Activated naive CD8-positive, alpha-beta T cell treated with anti-CD3 and anti-CD28 coated beads, Interleukin-2, amount 50 U/mL, for 24 hours (primary cell): Measurements from ENCODE around the gene SCIN.
"Not testable (repeated sequence)": the region's sequence is repeated elsewhere in the genome, so short reads cannot be mapped to it uniquely, and the experiment has no call there.

Experiments
- ATAC-seq: fragments of 150-1000 bp; cut with Tn5 transposase; one replicate; pipeline ENCODE4 v1.10.0; 2021
- DNase-seq: peaks from one replicate; pipeline ENCODE4 v3.0.0; 2021
- H3K27ac Mint-ChIP-seq: one replicate; pipeline ENCODE4 v1.8.0; 2021; ENCODE audit warnings: mild to moderate bottlenecking, mixed read lengths
- H3K27me3 Mint-ChIP-seq: one replicate; pipeline ENCODE4 v1.8.0; 2021; ENCODE audit warnings: mixed read lengths
- H3K36me3 Mint-ChIP-seq: one replicate; pipeline ENCODE4 v1.8.0; 2021; ENCODE audit warnings: low read depth, mixed read lengths
- H3K4me1 Mint-ChIP-seq: one replicate; pipeline ENCODE4 v1.8.0; 2021; ENCODE audit warnings: mixed read lengths
- H3K4me3 Mint-ChIP-seq: one replicate; pipeline ENCODE4 v1.8.0; 2021; ENCODE audit warnings: mild to moderate bottlenecking, moderate library complexity, mixed read lengths
- H3K9me3 Mint-ChIP-seq: one replicate; pipeline ENCODE4 v1.8.0; 2021; ENCODE audit warnings: mixed read lengths

SCIN gene

GRCh38 chr7:12554872-12555271 lies 15.6 kb upstream of the SCIN start:
- Mint-ChIP-seq H3K27ac (no peak overlapping the region), H3K36me3 (no peaks in the 10 kb centered on the region), H3K4me3 (no peak overlapping the region), H3K9me3 (peaks cover 4% of the 10 kb centered on the region), H3K4me1 (no peaks in the 10 kb centered on the region), H3K27me3 (no peaks in the 10 kb centered on the region)
- ATAC-seq: no peak
- no peak for DNase-seq

- not testable (repeated sequence) for H3K27ac Mint-ChIP-seq, H3K27me3 Mint-ChIP-seq, H3K4me1 Mint-ChIP-seq, DNase-seq, H3K4me3 Mint-ChIP-seq, H3K36me3 Mint-ChIP-seq, ATAC-seq, H3K9me3 Mint-ChIP-seq
Observed at GRCh38 chr7:12555695-12556094, 14.8 kb upstream of the SCIN start.

- not testable (repeated sequence) for H3K36me3 Mint-ChIP-seq, H3K27me3 Mint-ChIP-seq, ATAC-seq, H3K27ac Mint-ChIP-seq, H3K4me1 Mint-ChIP-seq, DNase-seq, H3K4me3 Mint-ChIP-seq, H3K9me3 Mint-ChIP-seq
Observed at GRCh38 chr7:12556139-12556792, 14.3 kb upstream of the SCIN start.

- Mint-ChIP-seq H3K4me1 (no peaks in the 10 kb centered on the region), H3K4me3 (no peak overlapping the region), H3K27me3 (no peaks in the 10 kb centered on the region), H3K9me3 (peaks cover 4% of the 10 kb centered on the region), H3K27ac (no peak overlapping the region), H3K36me3 (no peaks in the 10 kb centered on the region)
- no peak for DNase-seq
- no peak for ATAC-seq
Observed at GRCh38 chr7:12557282-12557681, 13.2 kb upstream of the SCIN start.

- DNase-seq (no peak), ATAC-seq (no peak)
- H3K4me1 Mint-ChIP-seq: peaks cover 9% of the 10 kb centered on the region
Observed at GRCh38 chr7:12564996-12565764, 5.3 kb upstream of the SCIN start.

GRCh38 chr7:12565873-12566272 lies 4.6 kb upstream of the SCIN start:
- ATAC-seq: no peak
- no peak overlapping the region for H3K27ac Mint-ChIP-seq
- DNase-seq: no peak
- H3K9me3 Mint-ChIP-seq: no peaks in the 10 kb centered on the region
- peaks cover 38% of the 10 kb centered on the region for H3K27me3 Mint-ChIP-seq
- H3K4me1 Mint-ChIP-seq: peaks cover 14% of the 10 kb centered on the region
- H3K36me3 Mint-ChIP-seq: no peaks in the 10 kb centered on the region
- no peak overlapping the region for H3K4me3 Mint-ChIP-seq

More at GRCh38 chr7:12564996-12565764, 5.3 kb upstream of the SCIN start:
- Mint-ChIP-seq H3K9me3 (no peaks in the 10 kb centered on the region), H3K27ac (no peak overlapping the region), H3K4me3 (no peak overlapping the region), H3K36me3 (no peaks in the 10 kb centered on the region), H3K27me3 (peaks cover 32% of the 10 kb centered on the region)

- peaks cover 46% of the 10 kb centered on the region for H3K27me3 Mint-ChIP-seq
- ATAC-seq: no peak
- H3K4me1 Mint-ChIP-seq: peaks cover 17% of the 10 kb centered on the region
- H3K36me3 Mint-ChIP-seq: no peaks in the 10 kb centered on the region
- no peak overlapping the region for H3K27ac Mint-ChIP-seq
- DNase-seq: no peak
- H3K4me3 Mint-ChIP-seq: no peak overlapping the region
- no peaks in the 10 kb centered on the region for H3K9me3 Mint-ChIP-seq
Observed at GRCh38 chr7:12567015-12567414, 3.5 kb upstream of the SCIN start.

GRCh38 chr7:12569673-12570072 lies 847 bp upstream of the SCIN start:
- no peak for ATAC-seq

GRCh38 chr7:12570168-12570533 lies 369 bp upstream of the SCIN start:
- peaks cover 49% of the 10 kb centered on the region for H3K27me3 Mint-ChIP-seq
- H3K9me3 Mint-ChIP-seq: no peaks in the 10 kb centered on the region
- peaks cover 17% of the 10 kb centered on the region for H3K4me1 Mint-ChIP-seq
- H3K4me3 Mint-ChIP-seq: peak overlapping the region; percentile 66
- no peak for DNase-seq
- no peak for ATAC-seq
- no peaks in the 10 kb centered on the region for H3K36me3 Mint-ChIP-seq
- H3K27ac Mint-ChIP-seq: no peak overlapping the region

More at GRCh38 chr7:12569673-12570072, 847 bp upstream of the SCIN start:
- H3K4me1 Mint-ChIP-seq: peaks cover 17% of the 10 kb centered on the region
- peaks cover 49% of the 10 kb centered on the region for H3K27me3 Mint-ChIP-seq
- DNase-seq: no peak
- H3K4me3 Mint-ChIP-seq: no peak overlapping the region
- H3K27ac Mint-ChIP-seq: no peak overlapping the region
- H3K9me3 Mint-ChIP-seq: no peaks in the 10 kb centered on the region
- no peaks in the 10 kb centered on the region for H3K36me3 Mint-ChIP-seq

GRCh38 chr7:12571691-12572090 lies 1.2 kb downstream of the SCIN start:
- Mint-ChIP-seq H3K27me3 (peaks cover 46% of the 10 kb centered on the region), H3K27ac (no peak overlapping the region), H3K4me1 (peaks cover 17% of the 10 kb centered on the region), H3K9me3 (no peaks in the 10 kb centered on the region), H3K36me3 (no peaks in the 10 kb centered on the region), H3K4me3 (no peak overlapping the region)
- ATAC-seq (no peak), DNase-seq (no peak)

- peaks cover 12% of the 10 kb centered on the region for H3K4me1 Mint-ChIP-seq
- no peak overlapping the region for H3K27ac Mint-ChIP-seq
- ATAC-seq: no peak
- no peaks in the 10 kb centered on the region for H3K36me3 Mint-ChIP-seq
- no peaks in the 10 kb centered on the region for H3K9me3 Mint-ChIP-seq
- H3K27me3 Mint-ChIP-seq: peaks cover 38% of the 10 kb centered on the region
- H3K4me3 Mint-ChIP-seq: no peak overlapping the region
- DNase-seq: no peak
Observed at GRCh38 chr7:12572941-12573575, 2.5 kb downstream of the SCIN start.

- no peak overlapping the region for H3K27ac Mint-ChIP-seq
- H3K9me3 Mint-ChIP-seq: no peaks in the 10 kb centered on the region
- peaks cover 35% of the 10 kb centered on the region for H3K27me3 Mint-ChIP-seq
- H3K4me3 Mint-ChIP-seq: no peak overlapping the region
- peaks cover 12% of the 10 kb centered on the region for H3K4me1 Mint-ChIP-seq
- DNase-seq (no peak), ATAC-seq (no peak)
- H3K36me3 Mint-ChIP-seq: no peaks in the 10 kb centered on the region
Observed at GRCh38 chr7:12573885-12574284, 3.4 kb downstream of the SCIN start.

GRCh38 chr7:12578930-12579640 lies 8.6 kb downstream of the SCIN start:
- DNase-seq (no peak), ATAC-seq (no peak)
- H3K27me3 Mint-ChIP-seq: peaks cover 7% of the 10 kb centered on the region
- no peaks in the 10 kb centered on the region for H3K4me1 Mint-ChIP-seq
- no peaks in the 10 kb centered on the region for H3K9me3 Mint-ChIP-seq
- no peak overlapping the region for H3K27ac Mint-ChIP-seq
- H3K36me3 Mint-ChIP-seq: no peaks in the 10 kb centered on the region
- no peak overlapping the region for H3K4me3 Mint-ChIP-seq

GRCh38 chr7:12581897-12582296 lies 11.4 kb downstream of the SCIN start:
- no peaks in the 10 kb centered on the region for H3K9me3 Mint-ChIP-seq
- DNase-seq: no peak
- H3K36me3 Mint-ChIP-seq: no peaks in the 10 kb centered on the region
- H3K4me1 Mint-ChIP-seq: peaks cover 5% of the 10 kb centered on the region
- ATAC-seq: no peak
- H3K27me3 Mint-ChIP-seq: peaks cover 11% of the 10 kb centered on the region
- H3K27ac Mint-ChIP-seq: no peak overlapping the region
- no peak overlapping the region for H3K4me3 Mint-ChIP-seq
